Smooth muscle cell (in vitro differentiated cells): ENCODE measurements around the gene XAGE2. TPM values are rescaled to one million over a fixed set of nuclear protein-coding genes. Genes with fewer than 3 reads are reported as not detected.

Source experiments
- DNase-seq: peaks from one replicate; lab custom pipeline; 2025; ENCODE audit not compliant: unreplicated experiment; lab: John Stamatoyannopoulos, UW
- H2AFZ ChIP-seq: fragments of 200-600 bp; sonication (generic); 2 replicates; pipeline ENCODE4 v1.6.0; 2016; ENCODE audit warnings: antibody characterized with exemption, low read depth, mild to moderate bottlenecking
- H3F3A ChIP-seq: fragments of 200-600 bp; sonication (generic); 2 replicates; pipeline ENCODE4 v1.6.0; 2017; ENCODE audit warnings: antibody characterized with exemption, low read depth
- H3K27ac ChIP-seq: fragments of 200-600 bp; sonication (generic); 2 replicates; pipeline ENCODE4 v1.5.1; 2016; ENCODE audit warnings: low read depth, mild to moderate bottlenecking
- H3K27me3 ChIP-seq: fragments of 200-600 bp; sonication (generic); 2 replicates; pipeline ENCODE4 v1.6.1; 2016; ENCODE audit warnings: low read depth, mild to moderate bottlenecking
- H3K36me3 ChIP-seq: fragments of 200-600 bp; sonication (generic); 2 replicates; pipeline ENCODE4 v1.5.1; 2016; ENCODE audit warnings: low read depth
- H3K4me1 ChIP-seq: fragments of 200-600 bp; sonication (generic); 2 replicates; pipeline ENCODE4 v1.5.1; 2016; ENCODE audit warnings: low read depth
- H3K4me2 ChIP-seq: fragments of 200-600 bp; sonication (generic); 2 replicates; pipeline ENCODE4 v1.6.0; 2016; ENCODE audit warnings: mild to moderate bottlenecking
- H3K4me3 ChIP-seq: fragments of 200-600 bp; sonication (generic); 2 replicates; pipeline ENCODE4 v1.5.1; 2016; ENCODE audit warnings: mild to moderate bottlenecking
- H3K79me2 ChIP-seq: fragments of 200-600 bp; sonication (generic); 2 replicates; pipeline ENCODE4 v1.6.0; 2016; ENCODE audit warnings: low read depth, mild to moderate bottlenecking
- H3K9ac ChIP-seq: fragments of 200-600 bp; sonication (generic); 2 replicates; pipeline ENCODE4 v1.6.0; 2016; ENCODE audit warnings: low read depth
- H3K9me3 ChIP-seq: fragments of 200-600 bp; sonication (generic); replicated peaks from 2 replicates; pipeline ENCODE4 v1.5.1; 2016; ENCODE audit warnings: low read depth
- H4K20me1 ChIP-seq: fragments of 200-600 bp; sonication (generic); 2 replicates; pipeline ENCODE4 v1.6.0; 2016; ENCODE audit warnings: low read depth
- CTCF ChIP-seq: fragments of 200-600 bp; sonication (generic); IDR thresholded peaks from 2 replicates; pipeline ENCODE4 v1.5.1; 2017; ENCODE audit warnings: borderline replicate concordance, mild to moderate bottlenecking, antibody characterized with exemption; ENCODE audit not compliant: insufficient read depth, poor library complexity, severe bottlenecking
- WGBS: methylation state at CpG from one replicate; pipeline ENCODE4 v1.1.7; 2016; ENCODE audit warnings: low lambda C conversion rate; 5-methylcytosine and 5-hydroxymethylcytosine counted together
- polyA plus RNA-seq: library from polyadenylated mRNA; unstranded; fragments of >200 nt; fragmentation: Nextera tagmentation; extraction: Ambion mirVana; gene quantifications from 2 replicates; pipeline ENCODE4 v1.2.1, GENCODE V29; 2016
- total RNA-seq: library from RNA; depleted of rRNA; stranded (reverse); fragments of >200 nt; gene quantifications from 2 replicates; pipeline ENCODE4 v1.2.3, GENCODE V29; 2014

Gene XAGE2
- total and polyA plus RNA-seq, 2 experiments from 2014 or later = 1.1 to 10.3 TPM

- no peak for TF ChIP-seq CTCF
- no peaks in the 10 kb centered on the region for H3K4me1 ChIP-seq
- no peak overlapping the region for H3K9ac ChIP-seq
- H3K27me3 ChIP-seq = no peaks in the 10 kb centered on the region
- H3F3A ChIP-seq = no peaks in the 10 kb centered on the region
- H3K4me3 ChIP-seq = no peak overlapping the region
- no peaks in the 10 kb centered on the region for H3K9me3 ChIP-seq
- no peak overlapping the region for H3K27ac ChIP-seq
- no peaks in the 10 kb centered on the region for H4K20me1 ChIP-seq
- no peak overlapping the region for H3K4me2 ChIP-seq
- H2AFZ ChIP-seq = no peak overlapping the region
- H3K79me2 ChIP-seq = no peaks in the 10 kb centered on the region
- DNase-seq = no peak
- no peaks in the 10 kb centered on the region for H3K36me3 ChIP-seq
- 86% methylated on average over 8 of the region's 8 CpGs for WGBS
Observed at GRCh38 chrX:52361941-52362340, 6.9 kb upstream of the XAGE2 start.

GRCh38 chrX:52363247-52363883 is 5.5 kb upstream of the XAGE2 start:
- no peak for DNase-seq
- 49% methylated on average over 8 of the region's 8 CpGs for WGBS
- Histone ChIP-seq H3K79me2 (no peaks in the 10 kb centered on the region), H3K27me3 (no peaks in the 10 kb centered on the region), H3K4me2 (no peak overlapping the region), H4K20me1 (no peaks in the 10 kb centered on the region), H3K36me3 (no peaks in the 10 kb centered on the region), H3K4me3 (no peak overlapping the region), H3K4me1 (no peaks in the 10 kb centered on the region), H3K27ac (no peak overlapping the region), H3K9me3 (no peaks in the 10 kb centered on the region), H2AFZ (no peak overlapping the region), H3K9ac (no peak overlapping the region), H3F3A (no peaks in the 10 kb centered on the region)
- TF ChIP-seq CTCF = no peak

- Histone ChIP-seq H4K20me1 (no peaks in the 10 kb centered on the region), H3K36me3 (no peaks in the 10 kb centered on the region), H3K4me2 (no peak overlapping the region), H3F3A (no peaks in the 10 kb centered on the region), H3K9ac (no peak overlapping the region), H3K9me3 (no peaks in the 10 kb centered on the region), H3K27me3 (no peaks in the 10 kb centered on the region), H2AFZ (no peak overlapping the region), H3K79me2 (no peaks in the 10 kb centered on the region), H3K27ac (no peak overlapping the region), H3K4me1 (no peaks in the 10 kb centered on the region), H3K4me3 (no peak overlapping the region)
- WGBS = 72% methylated on average over 2 of the region's 2 CpGs
- TF ChIP-seq CTCF = no peak
- no peak for DNase-seq
Observed at GRCh38 chrX:52378870-52379269, 10.0 kb downstream of the XAGE2 start.

- DNase-seq = no peak
- Histone ChIP-seq H3K79me2 (no peaks in the 10 kb centered on the region), H3K9ac (no peak overlapping the region), H3K4me3 (no peak overlapping the region), H3K9me3 (no peaks in the 10 kb centered on the region), H4K20me1 (no peaks in the 10 kb centered on the region), H3K27me3 (no peaks in the 10 kb centered on the region), H2AFZ (no peak overlapping the region), H3K27ac (no peak overlapping the region), H3K4me1 (no peaks in the 10 kb centered on the region), H3K36me3 (no peaks in the 10 kb centered on the region), H3K4me2 (no peak overlapping the region), H3F3A (no peaks in the 10 kb centered on the region)
- TF ChIP-seq CTCF = no peak
- WGBS = 82% methylated on average over 7 of the region's 7 CpGs
Observed at GRCh38 chrX:52380993-52381392, 12.2 kb downstream of the XAGE2 start.
